Smooth muscle cell (in vitro differentiated cells): ENCODE measurements around the gene HCN3. TPM values are rescaled to one million over a fixed set of nuclear protein-coding genes. Genes with fewer than 3 reads are reported as not detected.

ENCODE experiments used
- DNase-seq: peaks from one replicate; lab custom pipeline; 2025; ENCODE audit not compliant: unreplicated experiment; lab: John Stamatoyannopoulos, UW
- H2AFZ ChIP-seq: fragments of 200-600 bp; sonication (generic); 2 replicates; pipeline ENCODE4 v1.6.0; 2016; ENCODE audit warnings: antibody characterized with exemption, low read depth, mild to moderate bottlenecking
- H3F3A ChIP-seq: fragments of 200-600 bp; sonication (generic); 2 replicates; pipeline ENCODE4 v1.6.0; 2017; ENCODE audit warnings: antibody characterized with exemption, low read depth
- H3K27ac ChIP-seq: fragments of 200-600 bp; sonication (generic); 2 replicates; pipeline ENCODE4 v1.5.1; 2016; ENCODE audit warnings: low read depth, mild to moderate bottlenecking
- H3K27me3 ChIP-seq: fragments of 200-600 bp; sonication (generic); 2 replicates; pipeline ENCODE4 v1.6.1; 2016; ENCODE audit warnings: low read depth, mild to moderate bottlenecking
- H3K36me3 ChIP-seq: fragments of 200-600 bp; sonication (generic); 2 replicates; pipeline ENCODE4 v1.5.1; 2016; ENCODE audit warnings: low read depth
- H3K4me1 ChIP-seq: fragments of 200-600 bp; sonication (generic); 2 replicates; pipeline ENCODE4 v1.5.1; 2016; ENCODE audit warnings: low read depth
- H3K4me2 ChIP-seq: fragments of 200-600 bp; sonication (generic); 2 replicates; pipeline ENCODE4 v1.6.0; 2016; ENCODE audit warnings: mild to moderate bottlenecking
- H3K4me3 ChIP-seq: fragments of 200-600 bp; sonication (generic); 2 replicates; pipeline ENCODE4 v1.5.1; 2016; ENCODE audit warnings: mild to moderate bottlenecking
- H3K79me2 ChIP-seq: fragments of 200-600 bp; sonication (generic); 2 replicates; pipeline ENCODE4 v1.6.0; 2016; ENCODE audit warnings: low read depth, mild to moderate bottlenecking
- H3K9ac ChIP-seq: fragments of 200-600 bp; sonication (generic); 2 replicates; pipeline ENCODE4 v1.6.0; 2016; ENCODE audit warnings: low read depth
- H3K9me3 ChIP-seq: fragments of 200-600 bp; sonication (generic); replicated peaks from 2 replicates; pipeline ENCODE4 v1.5.1; 2016; ENCODE audit warnings: low read depth
- H4K20me1 ChIP-seq: fragments of 200-600 bp; sonication (generic); 2 replicates; pipeline ENCODE4 v1.6.0; 2016; ENCODE audit warnings: low read depth
- WGBS: methylation state at CpG from one replicate; pipeline ENCODE4 v1.1.7; 2016; ENCODE audit warnings: low lambda C conversion rate; 5-methylcytosine and 5-hydroxymethylcytosine counted together
- polyA plus RNA-seq: library from polyadenylated mRNA; unstranded; fragments of >200 nt; fragmentation: Nextera tagmentation; extraction: Ambion mirVana; gene quantifications from 2 replicates; pipeline ENCODE4 v1.2.1, GENCODE V29; 2016
- total RNA-seq: library from RNA; depleted of rRNA; stranded (reverse); fragments of >200 nt; gene quantifications from 2 replicates; pipeline ENCODE4 v1.2.3, GENCODE V29; 2014
- TF ChIP-seq, protein P1 (sequence below): fragments of 200-600 bp; sonication (generic); IDR thresholded peaks from 2 replicates; pipeline ENCODE4 v1.5.1; 2017; ENCODE audit warnings: borderline replicate concordance, mild to moderate bottlenecking, antibody characterized with exemption; ENCODE audit not compliant: insufficient read depth, poor library complexity, severe bottlenecking

Gene HCN3
- total and polyA plus RNA-seq, 2 experiments from 2014 or later = 0.49 to 1.2 TPM

DNA sequence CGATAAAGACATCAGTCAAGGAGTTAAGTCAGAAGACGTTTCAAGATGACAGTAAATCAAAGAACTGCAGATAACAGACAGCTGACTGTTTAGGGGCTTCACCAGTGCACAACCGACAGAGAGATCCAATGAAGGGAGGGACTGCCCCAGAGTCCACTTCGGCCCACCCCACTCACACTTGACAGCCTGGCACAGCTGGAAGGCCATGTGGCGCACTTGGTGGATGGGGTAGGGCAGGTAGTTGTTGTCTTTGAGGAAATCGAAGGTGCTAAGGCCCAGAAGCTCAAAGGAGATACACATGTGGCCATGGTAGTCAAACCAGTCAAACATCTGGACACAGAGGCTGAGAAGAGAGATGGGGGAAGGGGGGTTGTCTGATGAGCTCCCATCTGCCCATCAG, 10.7 kb upstream of the HCN3 start:
- DNase-seq = no peak
- no peak overlapping the region for H3K27ac ChIP-seq
- WGBS = 95% methylated on average over 6 of the region's 6 CpGs
- H3K9me3 ChIP-seq = no peaks in the 10 kb centered on the region
- no peak overlapping the region for H2AFZ ChIP-seq
- TF ChIP-seq, protein P1, sequence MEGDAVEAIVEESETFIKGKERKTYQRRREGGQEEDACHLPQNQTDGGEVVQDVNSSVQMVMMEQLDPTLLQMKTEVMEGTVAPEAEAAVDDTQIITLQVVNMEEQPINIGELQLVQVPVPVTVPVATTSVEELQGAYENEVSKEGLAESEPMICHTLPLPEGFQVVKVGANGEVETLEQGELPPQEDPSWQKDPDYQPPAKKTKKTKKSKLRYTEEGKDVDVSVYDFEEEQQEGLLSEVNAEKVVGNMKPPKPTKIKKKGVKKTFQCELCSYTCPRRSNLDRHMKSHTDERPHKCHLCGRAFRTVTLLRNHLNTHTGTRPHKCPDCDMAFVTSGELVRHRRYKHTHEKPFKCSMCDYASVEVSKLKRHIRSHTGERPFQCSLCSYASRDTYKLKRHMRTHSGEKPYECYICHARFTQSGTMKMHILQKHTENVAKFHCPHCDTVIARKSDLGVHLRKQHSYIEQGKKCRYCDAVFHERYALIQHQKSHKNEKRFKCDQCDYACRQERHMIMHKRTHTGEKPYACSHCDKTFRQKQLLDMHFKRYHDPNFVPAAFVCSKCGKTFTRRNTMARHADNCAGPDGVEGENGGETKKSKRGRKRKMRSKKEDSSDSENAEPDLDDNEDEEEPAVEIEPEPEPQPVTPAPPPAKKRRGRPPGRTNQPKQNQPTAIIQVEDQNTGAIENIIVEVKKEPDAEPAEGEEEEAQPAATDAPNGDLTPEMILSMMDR = no peak
- peaks cover 37% of the 10 kb centered on the region for H3F3A ChIP-seq
- H3K4me1 ChIP-seq = no peaks in the 10 kb centered on the region
- H3K27me3 ChIP-seq = no peaks in the 10 kb centered on the region
- peaks cover 17% of the 10 kb centered on the region for H3K36me3 ChIP-seq
- no peak overlapping the region for H3K9ac ChIP-seq
- peaks cover 16% of the 10 kb centered on the region for H3K79me2 ChIP-seq
- H3K4me3 ChIP-seq = no peak overlapping the region
- no peak overlapping the region for H3K4me2 ChIP-seq
- H4K20me1 ChIP-seq = peaks cover 12% of the 10 kb centered on the region

DNA sequence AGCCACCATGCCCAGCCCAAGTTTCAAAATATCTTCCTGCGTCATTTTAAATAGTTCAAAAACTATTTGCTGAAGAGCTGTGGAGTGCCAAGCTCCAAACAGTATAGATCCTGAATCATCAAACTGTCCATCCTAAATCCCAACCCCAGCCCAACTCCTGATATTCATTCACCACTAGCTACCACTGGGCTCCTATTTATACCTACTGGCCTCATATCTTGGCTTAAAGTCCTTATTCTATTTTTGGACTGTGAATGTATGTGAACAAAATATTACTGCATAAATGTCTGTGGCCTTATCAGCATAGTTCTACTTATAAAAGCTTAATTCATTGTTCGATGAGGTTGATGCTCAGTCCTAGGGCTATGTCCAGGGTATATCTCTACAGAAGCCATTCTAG, 9.9 kb upstream of the HCN3 start:
- WGBS = 98% methylated on average over 2 of the region's 2 CpGs
- peaks cover 3% of the 10 kb centered on the region for H3K4me1 ChIP-seq
- no peak for DNase-seq
- H3K4me3 ChIP-seq = no peak overlapping the region
- H3K27me3 ChIP-seq = no peaks in the 10 kb centered on the region
- H3K79me2 ChIP-seq = peaks cover 21% of the 10 kb centered on the region
- H3K4me2 ChIP-seq = no peak overlapping the region
- H3K9ac ChIP-seq = no peak overlapping the region
- H3K36me3 ChIP-seq = peaks cover 17% of the 10 kb centered on the region
- H3K9me3 ChIP-seq = no peaks in the 10 kb centered on the region
- no peak overlapping the region for H3K27ac ChIP-seq
- H4K20me1 ChIP-seq = peaks cover 20% of the 10 kb centered on the region
- H2AFZ ChIP-seq = no peak overlapping the region
- H3F3A ChIP-seq = peaks cover 39% of the 10 kb centered on the region
- TF ChIP-seq, protein P1 = no peak

GRCh38 chr1:155268630-155269029, 8.6 kb upstream of the HCN3 start:
- Histone ChIP-seq H3K9me3 (no peaks in the 10 kb centered on the region), H3K79me2 (peaks cover 29% of the 10 kb centered on the region), H3K36me3 (peaks cover 17% of the 10 kb centered on the region), H3K4me1 (peaks cover 4% of the 10 kb centered on the region), H3K4me2 (no peak overlapping the region), H3K27me3 (no peaks in the 10 kb centered on the region), H3F3A (peaks cover 32% of the 10 kb centered on the region), H3K4me3 (no peak overlapping the region), H2AFZ (no peak overlapping the region), H3K27ac (no peak overlapping the region), H4K20me1 (peaks cover 25% of the 10 kb centered on the region), H3K9ac (no peak overlapping the region)
- TF ChIP-seq, protein P1 = no peak
- 96% methylated on average over 19 of the region's 21 CpGs for WGBS
- DNase-seq = no peak

DNA sequence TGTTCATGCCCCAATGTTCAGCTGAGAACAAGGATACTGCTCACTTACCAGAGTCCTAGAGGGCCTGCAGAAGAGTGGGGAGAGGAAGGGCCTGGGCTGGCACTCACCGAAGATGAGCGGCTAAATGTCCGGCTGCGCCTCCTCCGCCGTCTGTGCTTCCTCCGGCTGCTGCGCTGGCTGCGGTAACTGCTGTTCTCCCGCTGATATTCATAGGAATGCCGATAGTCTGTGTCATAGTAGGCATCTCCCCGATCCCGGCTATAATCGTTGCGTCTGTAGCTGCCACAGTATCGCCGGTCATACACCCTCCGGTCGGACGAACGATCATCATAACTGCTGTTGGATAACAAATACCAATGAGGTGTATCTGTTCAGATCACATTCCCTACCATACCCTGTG, 7.9 kb upstream of the HCN3 start:
- no peak for DNase-seq
- peaks cover 25% of the 10 kb centered on the region for H4K20me1 ChIP-seq
- H3F3A ChIP-seq = peaks cover 25% of the 10 kb centered on the region
- no peak overlapping the region for H2AFZ ChIP-seq
- H3K9me3 ChIP-seq = no peaks in the 10 kb centered on the region
- WGBS = 98% methylated on average over 21 of the region's 21 CpGs
- TF ChIP-seq, protein P1 = no peak
- no peak overlapping the region for H3K4me3 ChIP-seq
- peaks cover 4% of the 10 kb centered on the region for H3K4me1 ChIP-seq
- H3K27ac ChIP-seq = no peak overlapping the region
- no peak overlapping the region for H3K4me2 ChIP-seq
- H3K36me3 ChIP-seq = peaks cover 17% of the 10 kb centered on the region
- H3K9ac ChIP-seq = no peak overlapping the region
- H3K79me2 ChIP-seq = peaks cover 29% of the 10 kb centered on the region
- H3K27me3 ChIP-seq = no peaks in the 10 kb centered on the region
